ENCODE results near the gene UNC13A. TPM values are rescaled to one million over a fixed set of nuclear protein-coding genes. Genes with fewer than 3 reads are reported as not detected.

The UNC13A gene
- total and polyA plus RNA-seq, 8 donors: under 0.01 to 2.2 (median 0.15) TPM; not detected in 1

DNA sequence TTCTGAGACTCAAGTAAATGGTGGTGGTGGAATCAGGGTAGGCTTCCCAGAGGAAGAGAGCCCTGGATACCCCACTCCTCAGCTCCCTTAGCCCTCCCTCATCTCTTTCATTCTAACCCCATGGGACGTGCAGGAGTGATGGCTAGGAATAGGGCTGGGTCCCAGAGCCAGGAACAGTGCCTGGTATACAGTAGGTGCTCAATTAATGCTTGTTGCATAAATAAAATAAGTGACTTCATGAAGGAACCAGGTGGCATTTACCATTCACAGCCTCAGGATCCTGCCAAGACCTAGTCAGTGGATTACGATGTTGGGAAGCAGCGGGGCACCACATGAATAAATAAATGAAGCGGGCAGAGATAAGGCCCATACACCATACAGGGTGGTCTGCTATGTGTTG, 3.9 kb downstream of the UNC13A start:
- H3K9me3 ChIP-seq: no peaks in the 10 kb centered on the region

DNA sequence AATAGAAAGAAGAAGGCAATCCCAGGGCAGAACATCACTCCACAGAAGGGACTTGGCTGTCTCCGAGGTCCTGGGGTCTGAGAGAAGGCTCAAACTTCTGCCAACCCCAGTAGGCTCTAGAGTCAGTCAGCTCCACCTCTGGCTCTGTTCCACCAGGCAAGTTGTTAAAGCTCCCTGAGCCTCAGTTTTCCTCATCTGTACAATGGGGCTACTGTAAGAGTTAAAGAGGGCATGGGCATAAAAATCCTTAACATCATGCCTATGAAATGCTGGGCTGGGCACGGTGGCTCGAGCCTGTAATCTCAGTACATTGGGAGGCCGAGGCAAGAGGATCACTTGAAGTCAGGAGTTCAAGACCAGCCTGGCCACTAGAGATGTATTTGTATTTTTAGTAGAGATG, 5.1 kb downstream of the UNC13A start:
- Histone ChIP-seq H3K9me3 (no peaks in the 10 kb centered on the region), H3K4me3 (no peak overlapping the region), H3K4me1 (peaks cover 17 to 35% (median 32%) of the 10 kb centered on the region in 4 donors), H3K27ac (no peak overlapping the region), H3K36me3 (no peaks in the 10 kb centered on the region), H3K27me3 (peaks cover 9 to 100% (median 72%) of the 10 kb centered on the region in 3 donors)
- DNase-seq: no peak
- intact Hi-C loops (cut with DNase I; ENCODE audit: low total_unique reads): no loop called here
- no peak for TF ChIP-seq CTCF (IDR thresholded peaks at IDR 0.05)
- no peak for TF ChIP-seq EP300 (IDR thresholded peaks at IDR 0.05)
- no peak for TF ChIP-seq POLR2AphosphoS5 (IDR thresholded peaks at IDR 0.05)
- no peak for TF ChIP-seq POLR2A (IDR thresholded peaks at IDR 0.05)
- WGBS, 5 donors: 82 to 90% (median 86%) methylated on average over 3 to 4 of the region's 4 CpGs

More for the DNA sequence above, 3.9 kb downstream of the UNC13A start:
- H3K4me1 ChIP-seq: peaks cover 22 to 41% (median 36%) of the 10 kb centered on the region in 4 donors
- H3K27me3 ChIP-seq: peaks cover 9 to 100% (median 77%) of the 10 kb centered on the region in 3 donors
- H3K27ac ChIP-seq: no peak overlapping the region
- intact Hi-C loops (cut with DNase I; ENCODE audit: low total_unique reads): no loop called here
- WGBS, 5 donors: 52 to 74% (median 70%) methylated on average over 4 of the region's 4 CpGs
- no peak overlapping the region for H3K4me3 ChIP-seq
- no peak for DNase-seq
- no peaks in the 10 kb centered on the region for H3K36me3 ChIP-seq
- TF ChIP-seq POLR2A (IDR thresholded peaks at IDR 0.05) (no peak), EP300 (IDR thresholded peaks at IDR 0.05) (no peak), CTCF (IDR thresholded peaks at IDR 0.05) (no peak)

DNA sequence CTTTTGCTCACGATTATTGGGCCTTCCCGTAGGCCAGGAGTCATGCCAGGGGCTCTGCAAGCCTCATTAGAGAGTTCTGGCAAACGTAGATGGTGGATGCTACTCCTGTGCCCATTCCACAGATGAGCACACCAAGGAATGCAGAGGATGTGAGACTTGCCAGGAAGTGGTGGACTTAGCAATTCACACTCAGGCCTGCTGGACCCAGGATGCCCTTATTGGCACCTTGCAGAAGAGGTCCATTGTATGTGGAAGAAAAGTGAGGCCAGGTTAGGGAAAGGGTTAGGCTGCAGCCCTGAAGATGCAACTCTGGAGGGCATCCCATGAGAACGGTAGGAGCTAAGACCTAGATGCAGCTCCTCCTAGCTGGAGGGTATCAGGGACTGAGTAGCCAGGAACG, 5.9 kb downstream of the UNC13A start:
- no peak overlapping the region for H3K27ac ChIP-seq
- TF ChIP-seq CTCF (IDR thresholded peaks at IDR 0.05): no peak
- TF ChIP-seq EP300 (IDR thresholded peaks at IDR 0.05): no peak
- TF ChIP-seq POLR2A (IDR thresholded peaks at IDR 0.05): no peak
- intact Hi-C loops (cut with DNase I; ENCODE audit: low total_unique reads): no loop called here
- no peak for DNase-seq
- peaks cover 13 to 27% (median 24%) of the 10 kb centered on the region in 4 donors for H3K4me1 ChIP-seq
- H3K4me3 ChIP-seq: no peak overlapping the region
- peaks cover 9 to 100% (median 64%) of the 10 kb centered on the region in 3 donors for H3K27me3 ChIP-seq
- H3K36me3 ChIP-seq: no peaks in the 10 kb centered on the region
- 68 to 80% (median 76%) methylated on average over 5 of the region's 5 CpGs for WGBS, 5 donors
- no peaks in the 10 kb centered on the region for H3K9me3 ChIP-seq

DNA sequence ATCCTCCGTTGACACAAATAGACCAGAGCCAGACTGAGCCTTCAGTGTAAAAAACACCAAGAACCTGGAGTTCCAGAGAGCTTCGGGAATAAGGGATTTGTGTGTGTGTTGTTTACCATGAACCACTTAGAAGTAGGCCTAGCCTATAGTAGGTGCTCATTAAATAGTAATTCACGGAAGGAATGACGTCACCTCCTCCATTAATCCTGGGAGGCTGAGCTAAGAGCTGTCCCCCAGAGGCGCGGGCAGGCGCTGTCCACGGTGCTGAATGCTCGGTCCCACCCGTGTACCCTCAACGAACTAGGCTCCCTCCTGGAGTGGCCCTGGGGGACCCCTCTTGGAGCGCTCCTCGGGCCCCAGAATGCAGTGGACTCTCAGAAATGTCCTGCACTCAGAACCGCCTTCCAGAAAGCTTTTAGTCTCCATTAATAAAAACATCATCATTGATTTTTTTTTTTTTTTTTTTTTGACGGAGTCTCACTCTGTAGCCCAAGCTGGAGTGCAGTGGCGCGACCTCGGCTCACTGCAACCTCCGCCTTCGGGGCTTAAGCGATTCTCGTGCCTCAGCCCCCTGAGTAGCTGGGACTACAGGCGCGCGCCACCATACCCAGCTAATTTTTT, 6.5 kb downstream of the UNC13A start:
- H3K4me3 ChIP-seq: no peak overlapping the region
- H3K4me1 ChIP-seq: peaks cover 9 to 20% (median 17%) of the 10 kb centered on the region in 4 donors
- no peaks in the 10 kb centered on the region for H3K36me3 ChIP-seq
- H3K9me3 ChIP-seq: no peaks in the 10 kb centered on the region
- 52 to 60% (median 58%) methylated on average over 20 to 25 of the region's 25 CpGs for WGBS, 5 donors
- peak in 1 of 2 donors; percentile 62 for DNase-seq
- TF ChIP-seq CTCF (IDR thresholded peaks at IDR 0.05) (no peak), EP300 (IDR thresholded peaks at IDR 0.05) (no peak), POLR2AphosphoS5 (IDR thresholded peaks at IDR 0.05) (no peak), POLR2A (IDR thresholded peaks at IDR 0.05) (no peak)
- intact Hi-C loops (cut with DNase I; ENCODE audit: low total_unique reads): no loop called here
- peaks cover 9 to 100% (median 58%) of the 10 kb centered on the region in 3 donors for H3K27me3 ChIP-seq
- no peak overlapping the region for H3K27ac ChIP-seq

Measured in stomach (tissue), 9 donors.